ENCODE results near the gene DCAF12. TPM values are rescaled to one million over a fixed set of nuclear protein-coding genes. Genes with fewer than 3 reads are reported as not detected.

Gene DCAF12
- total and polyA plus RNA-seq, 12 donors = 15.1 to 88.3 (median 58.5) TPM

DNA sequence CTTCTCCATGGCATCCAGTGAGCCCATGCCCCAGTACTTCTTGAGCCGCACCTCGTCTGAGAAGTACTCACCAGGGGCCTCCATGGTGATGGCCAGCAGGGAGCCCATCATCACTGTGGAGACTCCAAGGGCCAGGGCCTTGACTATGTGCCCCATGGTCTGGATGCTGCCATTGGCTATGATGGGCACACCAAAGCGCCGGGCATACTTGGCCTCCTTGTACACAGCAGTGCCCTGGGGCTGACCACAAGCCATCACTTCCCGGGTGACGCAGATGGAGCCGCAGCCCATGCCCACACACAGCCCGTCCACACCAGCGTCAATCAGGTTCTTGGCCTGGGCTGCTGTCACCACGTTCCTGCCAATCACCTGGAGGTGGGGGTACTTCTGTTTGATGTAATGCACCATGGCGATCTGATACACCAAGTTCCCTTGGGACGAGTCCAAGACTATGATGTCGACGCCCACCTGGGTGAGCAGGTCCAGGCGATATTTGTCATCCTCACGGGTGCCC is 7.0 kb upstream of the DCAF12 start:
- Histone ChIP-seq H3K4me3 (no peak overlapping the region), H3K27me3 (no peaks in the 10 kb centered on the region), H3K9me3 (replicated peaks in 1 of 3) (no peaks in the 10 kb centered on the region), H3K36me3 (replicated peaks in 1 of 2) (no peaks in the 10 kb centered on the region), H3K4me1 (replicated peaks in 1 of 2) (peaks cover 7 to 11% of the 10 kb centered on the region in 2 donors), H3K27ac (no peak overlapping the region)
- TF ChIP-seq, protein P1, sequence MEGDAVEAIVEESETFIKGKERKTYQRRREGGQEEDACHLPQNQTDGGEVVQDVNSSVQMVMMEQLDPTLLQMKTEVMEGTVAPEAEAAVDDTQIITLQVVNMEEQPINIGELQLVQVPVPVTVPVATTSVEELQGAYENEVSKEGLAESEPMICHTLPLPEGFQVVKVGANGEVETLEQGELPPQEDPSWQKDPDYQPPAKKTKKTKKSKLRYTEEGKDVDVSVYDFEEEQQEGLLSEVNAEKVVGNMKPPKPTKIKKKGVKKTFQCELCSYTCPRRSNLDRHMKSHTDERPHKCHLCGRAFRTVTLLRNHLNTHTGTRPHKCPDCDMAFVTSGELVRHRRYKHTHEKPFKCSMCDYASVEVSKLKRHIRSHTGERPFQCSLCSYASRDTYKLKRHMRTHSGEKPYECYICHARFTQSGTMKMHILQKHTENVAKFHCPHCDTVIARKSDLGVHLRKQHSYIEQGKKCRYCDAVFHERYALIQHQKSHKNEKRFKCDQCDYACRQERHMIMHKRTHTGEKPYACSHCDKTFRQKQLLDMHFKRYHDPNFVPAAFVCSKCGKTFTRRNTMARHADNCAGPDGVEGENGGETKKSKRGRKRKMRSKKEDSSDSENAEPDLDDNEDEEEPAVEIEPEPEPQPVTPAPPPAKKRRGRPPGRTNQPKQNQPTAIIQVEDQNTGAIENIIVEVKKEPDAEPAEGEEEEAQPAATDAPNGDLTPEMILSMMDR (IDR thresholded peaks at IDR 0.05) = no peak
- TF ChIP-seq POLR2A (IDR thresholded peaks at IDR 0.05) = no peak
- 91 to 94% (median 92%) methylated on average over 7 to 16 of the region's 16 CpGs for WGBS, 4 donors
- DNase-seq = no peak
- intact Hi-C loops (cut with DNase I) = no loop called here

DNA sequence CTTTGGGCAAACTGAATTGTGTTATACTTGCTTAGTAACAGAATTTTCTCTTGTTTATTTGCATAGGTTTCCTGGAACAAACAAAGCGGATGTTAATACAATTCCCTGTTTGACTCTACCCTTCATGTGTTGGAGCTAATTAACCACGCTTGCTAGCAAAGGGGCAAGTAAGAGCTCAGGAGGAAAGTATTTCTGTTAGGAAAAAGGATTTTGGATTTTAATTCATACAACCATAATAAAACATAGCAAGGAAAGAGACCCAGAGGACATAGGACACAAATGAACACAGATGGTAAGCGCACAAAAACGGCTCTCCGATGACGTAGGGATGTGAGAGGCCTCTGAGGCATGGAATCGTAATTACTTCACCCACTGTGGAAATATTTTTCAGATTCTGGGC is 5.1 kb upstream of the DCAF12 start:
- intact Hi-C loops (cut with DNase I) = no loop called here
- TF ChIP-seq POLR2A (IDR thresholded peaks at IDR 0.05) = no peak
- TF ChIP-seq, protein P1 (IDR thresholded peaks at IDR 0.05) = no peak
- Histone ChIP-seq H3K4me1 (replicated peaks in 1 of 2) (peaks cover 14 to 17% of the 10 kb centered on the region in 2 donors), H3K36me3 (replicated peaks in 1 of 2) (no peaks in the 10 kb centered on the region), H3K9me3 (replicated peaks in 1 of 3) (no peaks in the 10 kb centered on the region), H3K4me3 (no peak overlapping the region), H3K27ac (peak overlapping the region; percentile 24 to 56 (median 50)), H3K27me3 (no peaks in the 10 kb centered on the region)
- no peak for DNase-seq
- 92 to 97% (median 95%) methylated on average over 7 of the region's 7 CpGs for WGBS, 4 donors

DNA sequence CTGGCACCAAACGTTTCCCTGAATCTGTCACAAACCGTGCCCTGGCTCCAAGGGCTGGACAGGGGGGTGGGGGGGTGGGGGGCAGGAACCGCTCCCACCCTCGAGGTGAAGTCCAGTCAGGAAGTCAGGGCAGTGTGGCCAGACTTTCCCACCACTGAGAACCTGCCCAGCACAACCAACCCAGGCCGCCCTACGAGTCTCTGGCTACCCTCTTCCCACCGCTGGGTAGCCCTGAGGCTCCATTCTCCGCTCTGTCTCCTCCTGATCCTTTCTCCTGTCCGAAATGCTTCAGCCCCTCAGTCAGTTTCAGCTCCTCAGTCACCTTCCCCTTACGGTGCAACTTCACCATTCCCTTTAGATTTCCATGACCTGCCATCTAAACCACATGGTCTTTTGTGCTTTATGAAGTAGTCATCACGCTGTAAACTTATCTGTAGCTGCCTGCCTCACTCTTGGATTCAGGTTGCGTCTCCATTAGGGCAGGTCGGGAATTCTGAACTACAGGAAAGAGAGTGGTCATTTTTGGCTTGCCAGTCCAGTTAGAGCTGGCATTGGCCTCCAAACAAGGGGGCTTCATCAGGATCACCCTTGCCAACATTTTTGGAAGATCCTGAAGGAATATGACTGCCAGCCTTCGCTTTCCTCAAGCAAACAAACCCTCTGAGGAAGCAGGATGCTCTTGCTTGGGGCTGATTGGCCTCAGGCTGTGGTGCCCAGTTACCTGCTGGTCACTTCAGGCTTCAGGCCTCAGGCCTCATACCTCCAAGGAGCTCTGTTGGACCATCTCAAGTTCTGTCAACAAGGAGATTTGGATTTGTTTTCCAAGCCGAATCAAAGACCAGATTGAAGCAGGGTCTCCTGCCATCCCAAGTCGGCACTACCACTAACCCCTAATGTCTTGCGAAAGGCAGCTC is 794 bp upstream of the DCAF12 start:
- peak overlapping the region in 4 of 5 donors; percentile 88 to 96 (median 92) for H3K27ac ChIP-seq
- WGBS, 4 donors = 72 to 97% (median 85%) methylated on average over 12 to 17 of the region's 17 CpGs
- H3K27me3 ChIP-seq = no peaks in the 10 kb centered on the region
- no peaks in the 10 kb centered on the region for H3K9me3 ChIP-seq (replicated peaks in 1 of 3)
- H3K36me3 ChIP-seq (replicated peaks in 1 of 2) = peaks cover 0 to 18% of the 10 kb centered on the region in 2 donors
- intact Hi-C loops (cut with DNase I) = loop anchor here in 1 of 2 donors (10.0 kb wide), 2 partner anchors 48 to 128 kb away; partner anchors contain the start of gene UBAP1
- DNase-seq = peak in 1 of 7 donors; percentile 33
- TF ChIP-seq, protein P1 (IDR thresholded peaks at IDR 0.05) = no peak
- no peak for TF ChIP-seq POLR2A (IDR thresholded peaks at IDR 0.05)
- peak overlapping the region in 2 of 4 donors; percentile 72 to 80 for H3K4me3 ChIP-seq
- peaks cover 30 to 48% of the 10 kb centered on the region in 2 donors for H3K4me1 ChIP-seq (replicated peaks in 1 of 2)

DNA sequence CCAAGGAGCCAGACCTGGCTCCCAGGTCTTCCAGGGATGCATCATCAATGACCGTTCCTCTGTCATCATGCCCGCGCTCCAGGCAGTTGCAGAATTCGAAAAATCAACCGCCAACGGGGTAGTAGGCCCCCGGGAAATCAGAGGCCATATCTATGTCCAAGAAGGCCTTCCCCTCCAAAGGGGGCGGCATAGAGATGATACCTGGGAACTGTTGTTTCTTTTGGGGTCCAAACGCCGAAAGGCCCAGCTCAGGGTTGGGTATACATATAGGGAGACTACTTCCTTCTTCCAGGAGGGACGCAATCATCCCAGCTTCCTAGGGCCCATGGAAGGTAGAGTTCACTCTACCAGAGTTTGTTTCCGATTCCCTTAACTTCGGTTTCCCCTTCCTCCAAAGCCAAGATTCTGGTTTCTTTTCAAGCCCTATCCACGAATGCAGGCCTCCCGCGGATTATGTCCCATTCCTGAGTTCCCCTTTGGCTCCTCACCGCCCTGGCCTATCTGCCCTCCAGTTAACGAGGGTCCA is 754 bp downstream of the DCAF12 start:
- peaks cover 0 to 19% of the 10 kb centered on the region in 2 donors for H3K36me3 ChIP-seq (replicated peaks in 1 of 2)
- 1 to 2% (median 1%) methylated on average over 13 to 18 of the region's 18 CpGs for WGBS, 4 donors
- no peaks in the 10 kb centered on the region for H3K27me3 ChIP-seq
- peaks cover 43 to 53% of the 10 kb centered on the region in 2 donors for H3K4me1 ChIP-seq (replicated peaks in 1 of 2)
- H3K9me3 ChIP-seq (replicated peaks in 1 of 3) = no peaks in the 10 kb centered on the region
- H3K4me3 ChIP-seq = peak overlapping the region; percentile 28 to 80 (median 65)
- H3K27ac ChIP-seq = peak overlapping the region; percentile 69 to 96 (median 91)
- TF ChIP-seq, protein P1 (IDR thresholded peaks at IDR 0.05) = no peak
- TF ChIP-seq POLR2A (IDR thresholded peaks at IDR 0.05) = no peak
- intact Hi-C loops (cut with DNase I) = loop anchor here in 1 of 2 donors (10.0 kb wide), 2 partner anchors 49 to 129 kb away; partner anchors contain the start of gene UBAP1
- peak in 5 of 7 donors; percentile 43 to 65 (median 48) for DNase-seq

Measured in adrenal gland (tissue), 12 donors.